ENCODE results near the gene RNF130.

DNA sequence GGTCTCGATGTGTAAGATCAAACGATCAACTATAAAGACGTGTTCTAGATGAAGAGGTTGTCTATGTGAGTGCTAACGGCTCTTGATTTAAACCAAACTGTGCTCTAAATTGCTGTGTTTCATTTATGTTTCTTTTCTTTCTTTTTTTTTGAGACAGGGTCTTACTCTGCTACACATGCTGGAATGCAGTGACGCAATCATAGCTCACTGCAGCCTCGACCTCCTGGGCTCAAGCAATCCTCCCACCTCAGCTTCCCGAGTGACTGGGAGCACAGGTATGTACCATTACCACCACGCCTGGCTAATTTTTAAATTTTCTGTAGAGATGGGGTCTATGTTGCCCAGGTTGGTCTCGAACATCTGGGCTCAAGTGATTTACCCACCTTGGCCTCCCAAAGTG, 24.0 kb upstream of the RNF130 start:
- TF ChIP-seq POLR2A (IDR thresholded peaks at IDR 0.05; ENCODE audit: low read length) (no peak), GATA1 (IDR thresholded peaks at IDR 0.05; ENCODE audit: low read depth, low read length) (no peak)

All from erythroblast (primary cell).